ENCODE results near the gene RPS16.

The RPS16 gene

DNA sequence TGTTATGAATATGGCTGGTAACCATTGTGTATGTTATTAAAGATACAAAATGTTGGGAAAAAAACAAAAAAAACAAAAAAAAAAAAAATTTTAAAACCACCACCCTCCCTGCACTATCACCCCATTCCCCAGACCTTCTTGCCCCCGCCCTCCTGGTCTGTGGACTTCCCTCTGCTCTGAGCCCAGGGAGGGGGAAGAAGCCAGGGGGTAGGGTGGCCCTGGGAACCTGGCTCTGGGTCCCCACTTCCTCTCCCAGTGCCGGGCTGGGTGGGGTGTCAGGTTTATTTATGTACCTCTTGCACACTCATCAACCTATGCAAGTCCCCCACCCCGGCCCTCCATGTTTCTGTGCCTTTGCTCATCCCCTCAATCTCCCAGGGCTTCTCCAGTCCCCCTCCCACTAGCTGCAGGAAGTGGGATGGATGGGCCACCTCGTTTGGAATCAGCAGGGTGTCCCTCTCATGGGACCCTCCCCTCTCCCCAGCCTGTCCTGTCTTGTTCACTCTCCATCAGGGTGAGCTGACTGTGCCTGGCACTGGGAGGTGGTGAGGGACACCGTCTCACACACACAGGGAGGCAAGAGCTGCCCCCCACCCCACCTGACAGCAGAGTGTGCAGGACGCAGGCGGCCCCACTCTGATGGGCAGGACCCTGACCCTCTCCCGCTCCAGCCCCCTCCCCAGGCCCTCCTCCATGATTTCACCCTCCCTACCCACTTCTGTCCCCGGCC lies 50.7 kb downstream of the RPS16 start (continued):
- TF ChIP-seq ZNF692 (tag by site-specific recombination; IDR thresholded peaks at IDR 0.05) = peak; percentile 41; the same call in 1 of the 2 replicates
- no peak for TF ChIP-seq ZNF654 (tag by site-specific recombination; IDR thresholded peaks at IDR 0.05; ENCODE audit: low read depth)
- TF ChIP-seq ZNF600 (tag by site-specific recombination; IDR thresholded peaks at IDR 0.05) = 0 out of 2 replicates have a peak, but pooled peaks have one; percentile 9
- peak; percentile 33 for TF ChIP-seq PATZ1 (tag by site-specific recombination; IDR thresholded peaks at IDR 0.05)
- peak; percentile 71 for TF ChIP-seq GLIS2 (tag by site-specific recombination; IDR thresholded peaks at IDR 0.05)
- TF ChIP-seq ZBTB1 (tag by site-specific recombination; IDR thresholded peaks at IDR 0.05) = no peak
- TF ChIP-seq IKZF3 (tag by site-specific recombination; IDR thresholded peaks at IDR 0.05) = 0 out of 2 replicates have a peak, but pooled peaks have one; percentile 38
- TF ChIP-seq ZNF148 (tag by site-specific recombination; IDR thresholded peaks at IDR 0.05; ENCODE audit: borderline replicate concordance) = no peak
- no peak for TF ChIP-seq ZSCAN16 (tag by site-specific recombination; IDR thresholded peaks at IDR 0.05)
